ENCODE data around the gene SLFN11. TPM values are rescaled to one million over a fixed set of nuclear protein-coding genes. Genes with fewer than 3 reads are reported as not detected.

Gene SLFN11
- total RNA-seq, 4 donors from 2014 or later, result 53.7 to 79.6 (median 61.8) TPM

DNA sequence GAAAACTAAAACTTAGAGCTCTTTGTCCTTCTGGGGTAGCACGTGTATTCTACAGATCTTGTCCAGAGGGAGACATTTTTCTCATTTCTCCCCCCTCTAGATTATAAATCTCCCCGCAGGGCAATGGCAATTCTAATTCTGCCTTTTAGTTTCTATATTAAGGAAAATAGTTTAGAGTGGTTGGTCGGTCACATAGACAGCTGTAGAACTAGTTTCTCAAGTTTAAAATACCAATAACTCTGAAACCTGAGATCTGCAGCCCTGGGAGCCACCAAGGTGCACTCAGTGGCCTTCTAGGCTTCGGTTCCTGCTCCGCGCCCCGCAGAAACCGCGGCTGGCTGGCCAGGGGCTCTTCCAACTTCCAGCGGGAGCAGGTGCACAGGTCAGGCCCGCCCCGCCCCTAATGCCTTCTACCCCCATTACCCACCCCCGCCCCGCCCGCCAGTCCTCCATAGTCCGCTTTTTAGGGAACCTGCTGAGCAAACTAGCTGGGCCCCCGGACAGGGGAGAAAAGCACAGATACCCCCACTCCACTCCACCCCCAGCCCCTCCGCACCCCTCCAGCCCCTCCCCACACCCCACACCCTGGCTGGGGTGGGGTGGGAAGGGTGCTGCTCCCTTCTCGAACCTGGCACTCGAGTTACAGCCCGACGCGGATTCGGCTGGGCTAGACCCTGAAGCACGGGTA is 431 bp downstream of the SLFN11 start:
- TF ChIP-seq, protein P1, sequence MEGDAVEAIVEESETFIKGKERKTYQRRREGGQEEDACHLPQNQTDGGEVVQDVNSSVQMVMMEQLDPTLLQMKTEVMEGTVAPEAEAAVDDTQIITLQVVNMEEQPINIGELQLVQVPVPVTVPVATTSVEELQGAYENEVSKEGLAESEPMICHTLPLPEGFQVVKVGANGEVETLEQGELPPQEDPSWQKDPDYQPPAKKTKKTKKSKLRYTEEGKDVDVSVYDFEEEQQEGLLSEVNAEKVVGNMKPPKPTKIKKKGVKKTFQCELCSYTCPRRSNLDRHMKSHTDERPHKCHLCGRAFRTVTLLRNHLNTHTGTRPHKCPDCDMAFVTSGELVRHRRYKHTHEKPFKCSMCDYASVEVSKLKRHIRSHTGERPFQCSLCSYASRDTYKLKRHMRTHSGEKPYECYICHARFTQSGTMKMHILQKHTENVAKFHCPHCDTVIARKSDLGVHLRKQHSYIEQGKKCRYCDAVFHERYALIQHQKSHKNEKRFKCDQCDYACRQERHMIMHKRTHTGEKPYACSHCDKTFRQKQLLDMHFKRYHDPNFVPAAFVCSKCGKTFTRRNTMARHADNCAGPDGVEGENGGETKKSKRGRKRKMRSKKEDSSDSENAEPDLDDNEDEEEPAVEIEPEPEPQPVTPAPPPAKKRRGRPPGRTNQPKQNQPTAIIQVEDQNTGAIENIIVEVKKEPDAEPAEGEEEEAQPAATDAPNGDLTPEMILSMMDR (IDR thresholded peaks at IDR 0.05; ENCODE audit: low read depth), result no peak

DNA sequence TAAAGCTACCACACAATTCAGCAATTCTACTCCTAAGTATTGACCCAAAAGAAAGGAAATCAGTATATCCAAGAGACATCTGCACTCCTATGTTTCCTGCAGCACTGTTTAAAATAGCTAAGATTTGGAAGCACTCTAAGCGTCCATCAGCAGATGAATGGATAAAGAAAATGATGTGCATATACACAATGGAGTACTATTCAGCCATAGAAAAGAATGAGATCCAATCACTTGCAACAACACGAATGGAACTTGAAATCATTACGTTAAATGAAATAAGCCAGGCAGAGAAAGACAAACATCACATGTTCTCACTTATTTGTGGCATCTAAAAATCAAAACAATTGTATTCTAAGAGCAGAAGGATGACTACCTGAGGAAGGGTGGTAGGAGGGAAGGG is 1.5 kb downstream of the SLFN11 start:
- TF ChIP-seq, protein P1 (IDR thresholded peaks at IDR 0.05; ENCODE audit: low read depth), result no peak

DNA sequence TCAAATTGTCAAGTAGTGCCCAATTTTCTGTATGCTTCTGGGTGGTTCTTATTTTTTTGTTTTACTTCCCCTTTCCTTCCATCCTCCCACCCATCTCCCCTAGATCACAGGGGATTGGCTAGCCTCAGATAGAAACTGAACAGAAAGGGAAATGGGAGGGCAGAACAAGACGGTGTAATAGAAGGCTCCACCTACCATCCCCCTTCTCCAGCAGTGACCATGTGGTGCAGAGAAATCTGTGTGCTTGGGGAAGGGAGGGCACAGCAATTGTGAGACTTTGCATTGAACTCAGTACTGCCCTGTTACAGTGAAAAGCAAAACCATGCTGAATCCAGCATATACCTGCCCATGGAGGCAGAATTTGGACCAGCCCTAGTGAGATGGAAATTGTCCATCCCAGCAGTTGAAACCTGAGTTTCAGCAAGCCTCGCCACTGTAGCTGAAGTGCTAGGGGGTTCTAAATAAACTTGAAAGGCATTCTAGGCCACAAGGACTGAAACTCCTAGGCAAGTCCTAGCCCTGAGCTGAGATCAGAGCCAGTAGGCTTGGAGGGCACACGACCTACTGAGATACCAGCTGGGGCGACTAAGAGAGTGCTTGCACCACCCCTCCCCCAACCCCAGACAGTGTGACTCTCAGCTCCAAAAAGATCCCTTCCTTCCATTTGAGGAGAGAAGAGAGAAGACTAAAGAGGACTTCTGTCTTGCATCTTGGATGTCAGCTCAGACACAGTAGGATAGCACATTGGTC is 5.2 kb downstream of the SLFN11 start:
- TF ChIP-seq, protein P1 (IDR thresholded peaks at IDR 0.05; ENCODE audit: low read depth), result no peak

GRCh38 chr17:35361027-35361426 is 12.4 kb downstream of the SLFN11 start:
- TF ChIP-seq, protein P1 (IDR thresholded peaks at IDR 0.05; ENCODE audit: low read depth), result no peak

DNA sequence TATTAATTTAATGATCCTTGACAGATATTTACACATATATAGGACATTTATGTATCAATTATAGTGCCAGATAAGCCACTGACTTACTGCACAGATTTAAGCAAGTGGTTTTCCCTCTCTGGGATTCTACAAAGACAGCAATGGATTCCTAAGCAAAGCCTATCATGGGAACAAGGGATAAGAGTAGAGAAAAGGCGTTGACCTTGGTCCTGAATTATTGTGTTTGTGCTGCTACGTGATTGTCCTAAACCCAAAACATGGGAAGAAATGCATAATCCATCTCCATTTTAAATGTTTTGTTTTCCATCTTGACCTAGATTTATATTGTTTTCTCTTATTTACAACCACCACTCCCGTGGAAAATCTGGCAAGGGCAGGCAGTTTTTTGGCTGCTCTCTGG is 14.0 kb downstream of the SLFN11 start:
- TF ChIP-seq, protein P1 (IDR thresholded peaks at IDR 0.05; ENCODE audit: low read depth), result no peak

DNA sequence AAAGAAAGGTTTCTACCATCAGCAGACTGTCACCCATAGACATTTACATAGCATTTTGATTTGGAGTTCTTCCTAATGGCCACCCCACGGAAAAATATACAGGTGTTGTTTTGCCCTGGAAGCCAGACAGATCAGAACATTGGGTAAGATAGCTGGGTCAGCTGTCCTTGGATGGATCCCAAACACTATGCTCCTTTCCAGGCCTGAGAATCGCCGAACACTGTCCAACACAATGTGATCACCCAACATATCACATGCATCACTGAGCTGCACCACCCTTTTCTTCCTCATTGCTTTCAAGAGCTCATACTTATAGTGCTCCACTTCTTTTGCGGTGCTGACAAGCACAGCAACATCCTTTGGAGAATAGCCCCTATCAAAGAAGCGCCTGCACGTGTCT is 21.1 kb downstream of the SLFN11 start:
- TF ChIP-seq, protein P1 (IDR thresholded peaks at IDR 0.05; ENCODE audit: low read depth), result no peak

GRCh38 chr17:35350493-35350892 is 22.9 kb downstream of the SLFN11 start:
- TF ChIP-seq, protein P1 (IDR thresholded peaks at IDR 0.05; ENCODE audit: low read depth), result no peak

Measured in subcutaneous adipose tissue (tissue), 4 donors.